MM.1S (cell line): ENCODE results near the gene RB1.
"Not testable (repeated sequence)": the region's sequence is repeated elsewhere in the genome, so short reads cannot be mapped to it uniquely, and the experiment has no call there.

Source experiments
- DNase-seq: peaks from one replicate; pipeline ENCODE4 v3.0.0-alpha.2; 2015
- H2AFZ ChIP-seq: fragments of 300-600 bp; sonication (generic); 2 replicates; pipeline ENCODE4 v1.6.0; 2016; ENCODE audit warnings: antibody characterized with exemption, low read length
- H3F3A ChIP-seq: fragments of 300-600 bp; sonication (generic); 2 replicates; pipeline ENCODE4 v1.6.1; 2016; ENCODE audit warnings: mild to moderate bottlenecking, antibody characterized with exemption, low read length, moderate library complexity, mixed read lengths; ENCODE audit not compliant: insufficient read depth
- H3K27ac ChIP-seq: fragments of 300-600 bp; sonication (generic); 2 replicates; pipeline ENCODE4 v1.5.1; 2016; ENCODE audit warnings: mild to moderate bottlenecking, low read length
- H3K27me3 ChIP-seq: fragments of 300-600 bp; sonication (generic); replicated peaks from 2 replicates; pipeline ENCODE4 v1.6.0; 2016; ENCODE audit warnings: low read length; ENCODE audit not compliant: insufficient read depth
- H3K36me3 ChIP-seq: fragments of 300-600 bp; sonication (generic); replicated peaks from 2 replicates; pipeline ENCODE4 v1.6.1; 2016; ENCODE audit warnings: mild to moderate bottlenecking, low read length, mixed read lengths; ENCODE audit not compliant: insufficient read depth
- H3K4me1 ChIP-seq: fragments of 300-600 bp; sonication (generic); 2 replicates; pipeline ENCODE4 v1.6.1; 2016; ENCODE audit warnings: low read length, mixed read lengths
- H3K4me2 ChIP-seq: fragments of 300-600 bp; sonication (generic); 2 replicates; pipeline ENCODE4 v1.6.0; 2016; ENCODE audit warnings: low read depth, low read length
- H3K4me3 ChIP-seq: fragments of 300-600 bp; sonication (generic); 2 replicates; pipeline ENCODE4 v1.5.1; 2016; ENCODE audit warnings: low read length, mixed read lengths
- H3K79me2 ChIP-seq: fragments of 300-600 bp; sonication (generic); 2 replicates; pipeline ENCODE4 v1.6.1; 2016; ENCODE audit warnings: mixed run types, low read length, mixed read lengths
- H3K9ac ChIP-seq: fragments of 300-600 bp; sonication (generic); 2 replicates; pipeline ENCODE4 v1.6.1; 2016; ENCODE audit warnings: low read length, mixed read lengths
- H3K9me2 ChIP-seq: fragments of 300-600 bp; sonication (generic); replicated peaks from 2 replicates; pipeline ENCODE4 v1.6.1; 2016; ENCODE audit warnings: mild to moderate bottlenecking, low read length, mixed read lengths; ENCODE audit not compliant: insufficient read depth
- H3K9me3 ChIP-seq: fragments of 300-600 bp; sonication (generic); replicated peaks from 2 replicates; pipeline ENCODE4 v1.6.1; 2016; ENCODE audit warnings: mild to moderate bottlenecking, low read length, mixed read lengths; ENCODE audit not compliant: insufficient read depth
- H4K20me1 ChIP-seq: fragments of 300-600 bp; sonication (generic); 2 replicates; pipeline ENCODE4 v1.6.1; 2016; ENCODE audit warnings: mild to moderate bottlenecking, low read length, moderate library complexity, mixed read lengths; ENCODE audit not compliant: insufficient read depth
- EZH2 ChIP-seq: fragments of 300-600 bp; sonication (generic); optimal IDR thresholded peaks from 2 replicates; pipeline ENCODE3; 2017; ENCODE audit warnings: low read depth, mild to moderate bottlenecking, antibody characterized with exemption, low read length, mixed read lengths
- EZH2phosphoT487 ChIP-seq: fragments of 300-600 bp; sonication (generic); IDR thresholded peaks from 2 replicates; pipeline ENCODE4 v1.6.1; 2018; ENCODE audit warnings: antibody characterized with exemption, low read length
- TF ChIP-seq, protein P1 (sequence below): fragments of 300-600 bp; sonication (generic); IDR thresholded peaks from 2 replicates; pipeline ENCODE4 v1.5.1; 2016; ENCODE audit warnings: antibody characterized with exemption, low read length, mixed read lengths

The RB1 gene

DNA sequence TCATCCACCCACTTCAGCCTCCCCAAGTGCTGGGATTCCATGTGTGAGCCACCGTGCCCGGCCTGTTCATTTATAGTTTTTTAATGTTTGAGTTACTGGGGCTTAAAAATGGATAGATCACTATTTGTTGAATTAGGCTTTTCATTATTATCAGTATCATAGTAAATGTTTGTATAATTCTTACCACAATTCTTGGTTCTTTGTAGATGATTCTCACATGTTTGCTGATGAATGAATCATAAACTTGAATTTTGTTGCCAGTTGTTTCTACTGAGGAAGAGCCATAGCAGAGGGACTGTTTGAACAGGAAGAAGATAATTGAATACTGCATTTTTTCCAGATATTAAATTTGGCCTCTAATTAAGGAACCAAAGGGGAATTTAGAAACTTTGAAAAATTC lies 112.0 kb downstream of the RB1 start:
- Histone ChIP-seq H3K4me3 (no peak overlapping the region), H3K9ac (no peak overlapping the region), H4K20me1 (no peaks in the 10 kb centered on the region), H3K79me2 (no peaks in the 10 kb centered on the region), H3K27ac (no peak overlapping the region), H3K4me2 (no peak overlapping the region), H3K27me3 (no peaks in the 10 kb centered on the region), H3F3A (no peaks in the 10 kb centered on the region), H3K36me3 (no peaks in the 10 kb centered on the region), H3K4me1 (no peaks in the 10 kb centered on the region), H3K9me2 (no peaks in the 10 kb centered on the region), H2AFZ (no peak overlapping the region), H3K9me3 (no peaks in the 10 kb centered on the region)
- TF ChIP-seq EZH2: no peak
- no peak for TF ChIP-seq EZH2phosphoT487
- TF ChIP-seq, protein P1, sequence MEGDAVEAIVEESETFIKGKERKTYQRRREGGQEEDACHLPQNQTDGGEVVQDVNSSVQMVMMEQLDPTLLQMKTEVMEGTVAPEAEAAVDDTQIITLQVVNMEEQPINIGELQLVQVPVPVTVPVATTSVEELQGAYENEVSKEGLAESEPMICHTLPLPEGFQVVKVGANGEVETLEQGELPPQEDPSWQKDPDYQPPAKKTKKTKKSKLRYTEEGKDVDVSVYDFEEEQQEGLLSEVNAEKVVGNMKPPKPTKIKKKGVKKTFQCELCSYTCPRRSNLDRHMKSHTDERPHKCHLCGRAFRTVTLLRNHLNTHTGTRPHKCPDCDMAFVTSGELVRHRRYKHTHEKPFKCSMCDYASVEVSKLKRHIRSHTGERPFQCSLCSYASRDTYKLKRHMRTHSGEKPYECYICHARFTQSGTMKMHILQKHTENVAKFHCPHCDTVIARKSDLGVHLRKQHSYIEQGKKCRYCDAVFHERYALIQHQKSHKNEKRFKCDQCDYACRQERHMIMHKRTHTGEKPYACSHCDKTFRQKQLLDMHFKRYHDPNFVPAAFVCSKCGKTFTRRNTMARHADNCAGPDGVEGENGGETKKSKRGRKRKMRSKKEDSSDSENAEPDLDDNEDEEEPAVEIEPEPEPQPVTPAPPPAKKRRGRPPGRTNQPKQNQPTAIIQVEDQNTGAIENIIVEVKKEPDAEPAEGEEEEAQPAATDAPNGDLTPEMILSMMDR: no peak
- DNase-seq: no peak

DNA sequence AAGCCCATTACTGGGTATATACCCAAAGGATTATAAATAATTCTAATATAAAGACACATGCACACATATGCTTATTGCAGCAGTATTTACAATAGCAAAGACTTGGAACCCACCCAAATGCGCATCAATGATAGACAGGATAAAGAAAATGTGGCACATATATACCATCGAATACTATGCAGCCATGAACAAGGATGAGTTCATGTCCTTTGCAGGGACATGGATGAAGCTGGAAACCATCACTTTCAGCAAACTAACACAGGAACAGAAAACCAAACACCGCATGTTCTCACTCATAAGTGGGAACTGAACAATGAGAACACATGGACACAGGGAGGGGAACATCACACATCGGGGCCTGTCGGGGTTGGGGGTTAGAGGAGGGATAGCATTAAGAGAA lies 118.5 kb downstream of the RB1 start:
- H3K27me3 ChIP-seq, H3K9ac ChIP-seq, H3K9me2 ChIP-seq, H3K79me2 ChIP-seq, H3K27ac ChIP-seq, H3K4me1 ChIP-seq, H2AFZ ChIP-seq, H3K4me2 ChIP-seq, H3K36me3 ChIP-seq, H3F3A ChIP-seq, DNase-seq, H3K9me3 ChIP-seq, H3K4me3 ChIP-seq, H4K20me1 ChIP-seq: not testable (repeated sequence)

DNA sequence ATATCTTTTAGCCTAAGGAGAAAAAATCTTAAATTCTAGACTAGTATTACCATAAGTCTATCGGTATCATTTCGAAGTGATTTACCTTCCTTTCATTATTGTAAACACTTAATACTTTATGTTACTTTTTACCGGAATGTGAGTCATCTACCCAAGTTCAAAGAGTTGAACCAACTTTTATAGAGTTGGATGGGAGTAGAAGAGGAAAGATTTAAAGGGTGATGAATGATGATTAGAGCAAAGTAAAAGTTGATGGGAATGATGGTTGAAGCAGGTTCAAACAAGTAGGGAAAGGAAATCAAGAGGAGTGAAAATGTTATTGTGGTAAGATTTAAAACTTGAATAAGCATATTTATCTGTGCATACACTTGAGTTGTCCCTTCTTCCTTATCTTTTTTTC lies 120.7 kb downstream of the RB1 start:
- no peak for DNase-seq
- H3K36me3 ChIP-seq: no peaks in the 10 kb centered on the region
- no peak overlapping the region for H2AFZ ChIP-seq
- no peak overlapping the region for H3K9ac ChIP-seq
- H4K20me1 ChIP-seq: no peaks in the 10 kb centered on the region
- H3F3A ChIP-seq: no peaks in the 10 kb centered on the region
- TF ChIP-seq EZH2phosphoT487 (no peak), EZH2 (no peak)
- TF ChIP-seq, protein P1: no peak
- H3K4me3 ChIP-seq: no peak overlapping the region
- no peak overlapping the region for H3K27ac ChIP-seq
- H3K9me3 ChIP-seq: no peaks in the 10 kb centered on the region
- no peaks in the 10 kb centered on the region for H3K79me2 ChIP-seq
- H3K4me2 ChIP-seq: no peak overlapping the region
- H3K27me3 ChIP-seq: no peaks in the 10 kb centered on the region
- no peaks in the 10 kb centered on the region for H3K9me2 ChIP-seq
- no peaks in the 10 kb centered on the region for H3K4me1 ChIP-seq

- Histone ChIP-seq H4K20me1 (no peaks in the 10 kb centered on the region), H3K9ac (no peak overlapping the region), H3K27ac (no peak overlapping the region), H3K9me2 (no peaks in the 10 kb centered on the region), H3K4me1 (no peaks in the 10 kb centered on the region), H3F3A (no peaks in the 10 kb centered on the region), H3K9me3 (no peaks in the 10 kb centered on the region), H3K36me3 (no peaks in the 10 kb centered on the region), H3K79me2 (no peaks in the 10 kb centered on the region), H2AFZ (no peak overlapping the region), H3K4me3 (no peak overlapping the region), H3K27me3 (no peaks in the 10 kb centered on the region), H3K4me2 (no peak overlapping the region)
- TF ChIP-seq, protein P1: no peak
- TF ChIP-seq EZH2phosphoT487: no peak
- TF ChIP-seq EZH2: no peak
- DNase-seq: no peak
Observed at GRCh38 chr13:48426052-48426451, 122.5 kb downstream of the RB1 start.

DNA sequence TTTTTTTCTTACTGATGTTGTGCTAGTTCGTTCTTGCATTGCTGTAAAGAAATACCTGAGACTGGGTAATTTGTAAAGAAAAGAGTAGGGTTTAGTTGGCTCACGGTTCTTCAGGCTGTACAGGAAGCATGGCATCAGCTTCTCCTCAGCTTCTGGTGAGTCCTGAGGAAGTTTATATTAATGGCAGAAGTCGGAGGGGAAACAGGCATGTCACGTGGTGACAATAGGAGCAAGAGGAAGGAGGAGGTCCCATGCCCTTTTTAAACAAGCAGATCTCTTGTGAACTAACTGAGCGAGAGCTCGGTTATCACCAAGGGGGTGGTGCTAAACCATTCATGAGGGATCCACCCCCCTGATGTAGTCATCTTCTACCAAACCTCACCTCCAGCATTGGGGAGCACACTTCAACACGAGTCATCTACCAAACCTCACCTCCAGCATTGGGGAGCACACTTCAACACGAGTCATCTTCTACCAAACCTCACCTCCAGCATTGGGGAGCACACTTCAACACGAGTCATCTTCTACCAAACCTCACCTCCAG lies 123.3 kb downstream of the RB1 start:
- H4K20me1 ChIP-seq, DNase-seq, H3K4me2 ChIP-seq, H3K9me3 ChIP-seq, H3K27ac ChIP-seq, H3K36me3 ChIP-seq, H3K9ac ChIP-seq, H3K27me3 ChIP-seq, H2AFZ ChIP-seq, H3K4me3 ChIP-seq, H3K4me1 ChIP-seq, H3K79me2 ChIP-seq, H3K9me2 ChIP-seq, H3F3A ChIP-seq: not testable (repeated sequence)
